Right lobe of liver (tissue), 6 donors: Measurements from ENCODE around the gene TPMT. TPM values are rescaled to one million over a fixed set of nuclear protein-coding genes. Genes with fewer than 3 reads are reported as not detected.
A peak's percentile ranks its signal among the peaks of the same experiment; 100 is the strongest.

Experiments used
- ATAC-seq, 4 donors: fragments of 200-7000 bp; cut with Tn5 transposase; one replicate each; pipeline ENCODE4 v1.9.1; 2020; ENCODE audit warnings: mild to moderate bottlenecking in 4 of 4, moderate library complexity in 4 of 4
- DNase-seq, 3 donors: peaks; one replicate each; pipeline ENCODE4 v3.0.0-alpha.2; 2020
- H3K27ac ChIP-seq, 3 donors: fragments of 200-600 bp; one replicate each; pipeline ENCODE4 v1.8.0; 2022
- H3K27me3 ChIP-seq, 2 donors: fragments of 200-600 bp; one replicate each; pipeline ENCODE4 v1.8.0; 2022
- H3K36me3 ChIP-seq, 4 donors: fragments of 200-600 bp; sonication (generic) in 1 of 4; one replicate each; pipeline versions ENCODE4 v1.5.1 to v1.8.0; 2017 to 2022; ENCODE audit warnings: control low read depth in 1 of 4
- H3K4me1 ChIP-seq, 4 donors: fragments of 200-600 bp; sonication (generic) in 1 of 4; one replicate each; pipeline versions ENCODE4 v1.5.1 to v1.8.0; 2017 to 2022; ENCODE audit warnings: control low read depth in 1 of 4
- H3K4me3 ChIP-seq, 3 donors: fragments of 200-600 bp; one replicate each; pipeline ENCODE4 v1.8.0; 2022
- H3K9me3 ChIP-seq, 4 donors: fragments of 200-600 bp; sonication (generic) in 1 of 4; one replicate each; pipeline versions ENCODE4 v1.5.1 to v1.8.0; 2017 to 2022; ENCODE audit warnings: control low read depth in 1 of 4
- CTCF ChIP-seq, 4 donors: fragments of 200-600 bp in 3 of 4; fragments of 450-650 bp in 1 of 4; IDR thresholded peaks; one replicate each; pipeline versions ENCODE4 v1.5.1 to v1.8.0; 2016 to 2022; ENCODE audit warnings: antibody characterized with exemption in 4 of 4, mild to moderate bottlenecking in 2 of 4
- POLR2A ChIP-seq: fragments of 450-650 bp; IDR thresholded peaks from one replicate; pipeline ENCODE4 v1.6.1; 2017; ENCODE audit warnings: antibody characterized with exemption, mild to moderate bottlenecking
- whole genome bisulfite sequencing: methylation state at CpG from one replicate; pipeline ENCODE4 v1.1.6; 2018; ENCODE audit warnings: low coverage, low lambda C conversion rate; ENCODE audit not compliant: insufficient coverage; ENCODE audit errors: missing lambda C conversion rate; 5-methylcytosine and 5-hydroxymethylcytosine counted together
- intact Hi-C, 2 donors: fragments of 100-400 bp; cut with DNase I; formaldehyde crosslinking; loops; one replicate each; pipeline versions ENCODE4 v1.11.2 to v1.14.1; 2022
- total RNA-seq, 6 experiments: library from RNA; depleted of rRNA in 2 of 6; stranded (reverse); fragments of >200 nt in 2 of 6; fragmentation: NEBNext Ultra II Directional in 3 of 6; extraction: Animal tissue kit (Norgen Biotek cat#: 25700) in 3 of 6; gene quantifications; one replicate each; pipeline versions ENCODE4 v1.1.0 to v1.2.4, GENCODE V29; 2016 to 2023
- donor health status: DM: no; HTN: yes; CAD: no.
- donor health status: DM: no; HTN: no; CAD: no.
- donor health status: DM: no; HTN: no; CAD: no.
- donor health status: DM: no; HTN: yes; CAD: no.
- donor health status: DM: no; HTN: yes; CAD: no.

Gene TPMT
- total RNA-seq, 6 experiments from 2014 or later = 26.5 to 31.8 (median 27.7) TPM

GRCh38 chr6:18187701-18188100 lies 32.8 kb upstream of the TPMT start:
- intact Hi-C loops = no loop called here
- ATAC-seq (no peak), DNase-seq (no peak)
- Histone ChIP-seq H3K9me3 (no peaks in the 10 kb centered on the region), H3K27ac (no peak overlapping the region), H3K4me3 (no peak overlapping the region), H3K27me3 (no peaks in the 10 kb centered on the region), H3K4me1 (peaks cover 0 to 6% (median 0%) of the 10 kb centered on the region in 4 donors), H3K36me3 (peaks cover 0 to 9% (median 0%) of the 10 kb centered on the region in 4 donors)
- no peak for TF ChIP-seq POLR2A
- 88% methylated on average over 7 of the region's 10 CpGs for WGBS

- Histone ChIP-seq H3K4me3 (no peak overlapping the region), H3K36me3 (peaks cover 0 to 7% (median 0%) of the 10 kb centered on the region in 4 donors), H3K27me3 (no peaks in the 10 kb centered on the region), H3K9me3 (no peaks in the 10 kb centered on the region), H3K4me1 (peaks cover 0 to 6% (median 0%) of the 10 kb centered on the region in 4 donors), H3K27ac (peak overlapping the region in 1 of 3 donors; percentile 15)
- WGBS = 89% methylated on average over 4 of the region's 4 CpGs
- ATAC-seq (peak in 1 of 4 donors; percentile 26), DNase-seq (no peak)
- TF ChIP-seq POLR2A (no peak), CTCF (IDR thresholded peaks at IDR 0.05) (no peak)
- intact Hi-C loops = no loop called here
These were observed 31.8 kb upstream of the TPMT start for GRCh38 chr6:18186540-18187250.

- TF ChIP-seq POLR2A = no peak
- TF ChIP-seq CTCF (IDR thresholded peaks at IDR 0.05) = no peak
- Histone ChIP-seq H3K9me3 (no peaks in the 10 kb centered on the region), H3K27ac (peak overlapping the region in 1 of 3 donors; percentile 15), H3K4me1 (peaks cover 0 to 6% (median 0%) of the 10 kb centered on the region in 4 donors), H3K36me3 (peaks cover 0 to under 1% (median 0%) of the 10 kb centered on the region in 4 donors), H3K4me3 (no peak overlapping the region), H3K27me3 (no peaks in the 10 kb centered on the region)
- intact Hi-C loops = no loop called here
- peak in 1 of 3 donors; percentile 55 for DNase-seq
- 14% methylated on average over 1 of the region's 2 CpGs for whole genome bisulfite sequencing
- peak; percentile 37 to 87 (median 74) for ATAC-seq
These were observed 31.2 kb upstream of the TPMT start for GRCh38 chr6:18186033-18186432.

- ATAC-seq = no peak
- WGBS = 62% methylated on average over 1 of the region's 1 CpG
These were observed 30.7 kb upstream of the TPMT start for GRCh38 chr6:18185624-18186023.

More at GRCh38 chr6:18185624-18186023, 30.7 kb upstream of the TPMT start:
- H3K27ac ChIP-seq = peak overlapping the region in 1 of 3 donors; percentile 15
- no peak for DNase-seq
- no peaks in the 10 kb centered on the region for H3K36me3 ChIP-seq
- no peaks in the 10 kb centered on the region for H3K9me3 ChIP-seq
- intact Hi-C loops = no loop called here
- TF ChIP-seq POLR2A (no peak), CTCF (IDR thresholded peaks at IDR 0.05) (no peak)
- peaks cover 0 to 6% (median 0%) of the 10 kb centered on the region in 4 donors for H3K4me1 ChIP-seq
- H3K4me3 ChIP-seq = no peak overlapping the region
- H3K27me3 ChIP-seq = no peaks in the 10 kb centered on the region
